Esophagus muscularis mucosa (tissue), 4 donors: ENCODE measurements around the gene RHBDD3.

Experiments
- EP300 ChIP-seq: sonication (generic); formaldehyde crosslinking; IDR thresholded peaks from one replicate; pipeline ENCODE4 v1.6.1; 2017; ENCODE audit warnings: antibody characterized with exemption
- POLR2A ChIP-seq: fragments of 450-650 bp; IDR thresholded peaks from one replicate; pipeline ENCODE4 v1.6.1; 2017; ENCODE audit warnings: antibody characterized with exemption, moderate library complexity, mild to moderate bottlenecking, low read depth
- POLR2AphosphoS5 ChIP-seq, 2 donors: sonication (generic); formaldehyde crosslinking; IDR thresholded peaks; one replicate each; pipeline ENCODE4 v1.6.1; 2017; ENCODE audit warnings: antibody characterized with exemption in 2 of 2
- TF ChIP-seq, protein P1 (sequence below), 3 experiments: fragments of 200-600 bp in 2 of 3; fragments of 450-650 bp in 1 of 3; sonication (generic) in 2 of 3; IDR thresholded peaks; one replicate each; pipeline ENCODE4 v1.5.1; 2017 to 2019; ENCODE audit warnings: antibody characterized with exemption in 3 of 3, mild to moderate bottlenecking in 2 of 3, moderate library complexity in 1 of 3

DNA sequence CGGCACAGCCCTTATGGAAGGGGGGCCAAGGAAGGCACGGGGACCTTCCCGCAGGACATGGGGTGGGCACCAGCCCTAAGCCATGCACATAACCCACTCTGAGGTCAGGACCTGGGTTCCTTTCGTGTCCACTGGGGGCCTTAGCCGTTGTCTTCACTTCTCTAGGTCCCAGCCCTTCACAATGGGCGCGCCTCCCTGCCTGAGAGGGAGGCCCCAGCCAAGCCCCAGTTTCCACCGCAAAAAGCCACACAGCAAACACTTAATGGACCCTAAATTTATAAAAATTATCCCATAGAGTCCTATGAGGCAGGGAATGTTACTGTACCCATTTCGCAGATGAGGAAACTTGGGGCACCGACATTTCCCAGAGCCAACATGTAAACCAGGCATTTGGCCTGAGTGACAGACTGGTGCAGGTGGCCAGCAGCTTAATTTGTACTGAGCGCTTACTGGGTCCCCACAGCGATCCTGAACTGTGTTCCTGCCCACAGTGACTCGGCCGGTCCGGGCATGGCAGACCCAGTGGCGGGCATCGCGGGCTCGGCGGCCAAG, 39.9 kb upstream of the RHBDD3 start:
- TF ChIP-seq POLR2A (no peak), POLR2AphosphoS5 (IDR thresholded peaks at IDR 0.05) (no peak), EP300 (no peak)
- TF ChIP-seq, protein P1, sequence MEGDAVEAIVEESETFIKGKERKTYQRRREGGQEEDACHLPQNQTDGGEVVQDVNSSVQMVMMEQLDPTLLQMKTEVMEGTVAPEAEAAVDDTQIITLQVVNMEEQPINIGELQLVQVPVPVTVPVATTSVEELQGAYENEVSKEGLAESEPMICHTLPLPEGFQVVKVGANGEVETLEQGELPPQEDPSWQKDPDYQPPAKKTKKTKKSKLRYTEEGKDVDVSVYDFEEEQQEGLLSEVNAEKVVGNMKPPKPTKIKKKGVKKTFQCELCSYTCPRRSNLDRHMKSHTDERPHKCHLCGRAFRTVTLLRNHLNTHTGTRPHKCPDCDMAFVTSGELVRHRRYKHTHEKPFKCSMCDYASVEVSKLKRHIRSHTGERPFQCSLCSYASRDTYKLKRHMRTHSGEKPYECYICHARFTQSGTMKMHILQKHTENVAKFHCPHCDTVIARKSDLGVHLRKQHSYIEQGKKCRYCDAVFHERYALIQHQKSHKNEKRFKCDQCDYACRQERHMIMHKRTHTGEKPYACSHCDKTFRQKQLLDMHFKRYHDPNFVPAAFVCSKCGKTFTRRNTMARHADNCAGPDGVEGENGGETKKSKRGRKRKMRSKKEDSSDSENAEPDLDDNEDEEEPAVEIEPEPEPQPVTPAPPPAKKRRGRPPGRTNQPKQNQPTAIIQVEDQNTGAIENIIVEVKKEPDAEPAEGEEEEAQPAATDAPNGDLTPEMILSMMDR (IDR thresholded peaks at IDR 0.05), result no peak
